ENCODE results near the gene MYMK.

MYMK gene

GRCh38 chr9:133537257-133537656 is 12.5 kb upstream of the MYMK start:
- H3K79me2 ChIP-seq (ENCODE audit: low read length) = no peaks in the 10 kb centered on the region
- H4K20me1 ChIP-seq (ENCODE audit: insufficient read depth, low read length) = no peaks in the 10 kb centered on the region
- H3K27ac ChIP-seq (ENCODE audit: low read length) = no peak overlapping the region
- no peak overlapping the region for H2AFZ ChIP-seq (ENCODE audit: low read depth, low read length)
- no peaks in the 10 kb centered on the region for H3K9me3 ChIP-seq (ENCODE audit: insufficient read depth, low read length)
- no peaks in the 10 kb centered on the region for H3K4me1 ChIP-seq (ENCODE audit: low read length)
- no peaks in the 10 kb centered on the region for H3K36me3 ChIP-seq (replicated peaks; ENCODE audit: low read depth, low read length)
- no peaks in the 10 kb centered on the region for H3K27me3 ChIP-seq (ENCODE audit: low read depth, low read length)
- TF ChIP-seq EZH2phosphoT487 (IDR thresholded peaks at IDR 0.05; ENCODE audit: low read depth) (no peak), CTCF (IDR thresholded peaks at IDR 0.05; ENCODE audit: low read depth, low read length) (no peak)
- H3K4me3 ChIP-seq (ENCODE audit: low read length) = no peak overlapping the region
- H3K4me2 ChIP-seq (ENCODE audit: low read length) = no peak overlapping the region
- H3K9ac ChIP-seq (ENCODE audit: low read length) = no peak overlapping the region

GRCh38 chr9:133536536-133536935 is 11.8 kb upstream of the MYMK start:
- no peak overlapping the region for H3K27ac ChIP-seq (ENCODE audit: low read length)
- H3K9ac ChIP-seq (ENCODE audit: low read length) = no peak overlapping the region
- no peaks in the 10 kb centered on the region for H3K27me3 ChIP-seq (ENCODE audit: low read depth, low read length)
- H3K9me3 ChIP-seq (ENCODE audit: insufficient read depth, low read length) = no peaks in the 10 kb centered on the region
- no peaks in the 10 kb centered on the region for H3K79me2 ChIP-seq (ENCODE audit: low read length)
- no peaks in the 10 kb centered on the region for H3K4me1 ChIP-seq (ENCODE audit: low read length)
- TF ChIP-seq CTCF (IDR thresholded peaks at IDR 0.05; ENCODE audit: low read depth, low read length) (no peak), EZH2phosphoT487 (IDR thresholded peaks at IDR 0.05; ENCODE audit: low read depth) (no peak)
- no peak overlapping the region for H2AFZ ChIP-seq (ENCODE audit: low read depth, low read length)
- no peak overlapping the region for H3K4me2 ChIP-seq (ENCODE audit: low read length)
- H3K4me3 ChIP-seq (ENCODE audit: low read length) = no peak overlapping the region
- H3K36me3 ChIP-seq (replicated peaks; ENCODE audit: low read depth, low read length) = no peaks in the 10 kb centered on the region
- H4K20me1 ChIP-seq (ENCODE audit: insufficient read depth, low read length) = no peaks in the 10 kb centered on the region

DNA sequence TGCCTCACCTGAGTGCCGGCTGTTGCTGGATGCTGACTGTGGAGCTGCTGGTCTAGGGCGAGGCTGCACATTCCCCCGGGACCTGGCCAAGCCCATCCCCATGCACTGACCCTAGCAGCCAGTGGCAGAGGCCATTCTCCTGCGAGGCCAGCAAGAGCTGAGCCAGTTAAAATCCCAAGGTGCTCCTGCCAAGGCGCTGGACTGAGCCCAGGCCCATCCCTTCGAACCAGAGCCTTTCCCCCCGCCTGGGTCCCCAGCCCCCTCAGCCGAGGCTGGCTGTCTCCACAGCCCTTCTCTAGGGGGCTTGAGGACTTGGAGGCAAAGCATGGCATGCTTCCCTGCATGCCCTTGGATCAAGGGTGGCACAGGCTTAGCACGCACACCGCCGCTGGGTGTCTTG is 11.3 kb upstream of the MYMK start:
- TF ChIP-seq CTCF (IDR thresholded peaks at IDR 0.05; ENCODE audit: low read depth, low read length) (no peak), EZH2phosphoT487 (IDR thresholded peaks at IDR 0.05; ENCODE audit: low read depth) (no peak)
- H3K27me3 ChIP-seq (ENCODE audit: low read depth, low read length) = 0 out of 2 replicates have a peak, but pooled peaks cover 1% of the 10 kb centered on the region
- H2AFZ ChIP-seq (ENCODE audit: low read depth, low read length) = no peak overlapping the region
- H3K9ac ChIP-seq (ENCODE audit: low read length) = no peak overlapping the region
- no peak overlapping the region for H3K27ac ChIP-seq (ENCODE audit: low read length)
- no peaks in the 10 kb centered on the region for H3K36me3 ChIP-seq (replicated peaks; ENCODE audit: low read depth, low read length)
- H4K20me1 ChIP-seq (ENCODE audit: insufficient read depth, low read length) = no peaks in the 10 kb centered on the region
- no peak overlapping the region for H3K4me2 ChIP-seq (ENCODE audit: low read length)
- H3K9me3 ChIP-seq (ENCODE audit: insufficient read depth, low read length) = no peaks in the 10 kb centered on the region
- no peaks in the 10 kb centered on the region for H3K79me2 ChIP-seq (ENCODE audit: low read length)
- H3K4me1 ChIP-seq (ENCODE audit: low read length) = no peaks in the 10 kb centered on the region
- H3K4me3 ChIP-seq (ENCODE audit: low read length) = no peak overlapping the region

DNA sequence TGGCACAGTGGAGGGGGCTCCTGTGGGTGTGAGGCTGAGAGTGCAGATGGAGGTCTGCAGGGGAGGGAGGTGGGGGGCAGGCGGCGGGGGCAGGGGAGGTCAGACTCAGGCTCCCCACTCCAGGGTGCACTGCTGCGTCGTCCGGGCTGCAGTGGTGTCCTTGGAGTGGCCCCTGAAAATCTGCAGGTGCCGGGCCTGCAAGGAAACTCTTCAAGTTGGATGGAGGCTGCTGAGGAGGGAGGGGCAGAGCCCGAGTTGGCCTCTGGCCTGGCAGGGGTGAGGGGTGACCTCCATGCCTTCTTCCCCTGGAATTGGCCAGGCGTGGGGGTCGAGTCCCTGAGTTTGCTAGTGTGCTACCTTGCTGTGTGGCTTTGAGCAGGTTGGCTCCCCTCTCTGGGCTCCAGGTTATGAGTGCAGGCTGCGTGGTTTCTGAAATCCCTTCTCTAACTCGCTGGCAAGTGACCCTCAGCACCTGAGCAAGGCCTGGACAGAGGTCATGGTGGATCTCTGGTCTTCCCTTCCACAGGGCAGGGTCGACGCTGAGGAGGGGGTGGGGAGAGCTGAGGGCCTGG is 10.6 kb upstream of the MYMK start:
- no peaks in the 10 kb centered on the region for H3K36me3 ChIP-seq (replicated peaks; ENCODE audit: low read depth, low read length)
- H2AFZ ChIP-seq (ENCODE audit: low read depth, low read length) = no peak overlapping the region
- H3K9me3 ChIP-seq (ENCODE audit: insufficient read depth, low read length) = no peaks in the 10 kb centered on the region
- H3K4me3 ChIP-seq (ENCODE audit: low read length) = no peak overlapping the region
- no peak for TF ChIP-seq EZH2phosphoT487 (IDR thresholded peaks at IDR 0.05; ENCODE audit: low read depth)
- TF ChIP-seq CTCF (IDR thresholded peaks at IDR 0.05; ENCODE audit: low read depth, low read length) = no peak
- H3K4me2 ChIP-seq (ENCODE audit: low read length) = no peak overlapping the region
- H3K9ac ChIP-seq (ENCODE audit: low read length) = no peak overlapping the region
- no peaks in the 10 kb centered on the region for H3K79me2 ChIP-seq (ENCODE audit: low read length)
- peaks cover 8% of the 10 kb centered on the region; the same call in 1 of the 2 replicates for H3K27me3 ChIP-seq (ENCODE audit: low read depth, low read length)
- H4K20me1 ChIP-seq (ENCODE audit: insufficient read depth, low read length) = no peaks in the 10 kb centered on the region
- H3K4me1 ChIP-seq (ENCODE audit: low read length) = no peaks in the 10 kb centered on the region
- no peak overlapping the region for H3K27ac ChIP-seq (ENCODE audit: low read length)
